Activated CD4-positive, alpha-beta memory T cell treated with anti-CD3 and anti-CD28 coated beads for 36 hours (primary cell): ENCODE data around the gene ZNF567. TPM values are rescaled to one million over a fixed set of nuclear protein-coding genes. Genes with fewer than 3 reads are reported as not detected.
"Not testable (repeated sequence)": the region's sequence is repeated elsewhere in the genome, so short reads cannot be mapped to it uniquely, and the experiment has no call there.

Experiments used
- CTCF ChIA-PET: fragments of 350-600 bp; sonication (Branson Sonifier 250); formaldehyde crosslinking; loops from one replicate; lab custom pipeline; 2021; ENCODE audit warnings: antibody characterized with exemption, inconsistent platforms; lab: Charles Lee
- POLR2A ChIA-PET: fragments of 350-600 bp; sonication (Branson Sonifier 250); formaldehyde crosslinking; loops from one replicate; lab custom pipeline; 2021; ENCODE audit warnings: antibody characterized with exemption; lab: Charles Lee
- DNase-seq: peaks from one replicate; pipeline ENCODE4 v3.0.0-alpha.2; 2020
- H3K27ac Mint-ChIP-seq: one replicate; pipeline ENCODE4 v1.8.0; 2021; ENCODE audit warnings: mixed read lengths
- H3K27me3 Mint-ChIP-seq: one replicate; pipeline ENCODE4 v1.8.0; 2021; ENCODE audit warnings: mixed read lengths
- H3K36me3 Mint-ChIP-seq: one replicate; pipeline ENCODE4 v1.8.0; 2021; ENCODE audit warnings: mixed read lengths
- H3K4me1 Mint-ChIP-seq: one replicate; pipeline ENCODE4 v1.8.0; 2021; ENCODE audit warnings: low read depth, mixed read lengths
- H3K4me3 Mint-ChIP-seq: one replicate; pipeline ENCODE4 v1.8.0; 2021; ENCODE audit warnings: mild to moderate bottlenecking, mixed read lengths
- H3K9me3 Mint-ChIP-seq: one replicate; pipeline ENCODE4 v1.8.0; 2021; ENCODE audit warnings: mixed read lengths
- intact Hi-C: fragments of 100-400 bp; cut with micrococcal nuclease; formaldehyde crosslinking; loops from one replicate; pipeline ENCODE4 v1.15.1; 2023
- total RNA-seq, 2 experiments: library from RNA; stranded (reverse); gene quantifications; one replicate each; pipeline ENCODE4 v1.2.3, GENCODE V29; 2021

Gene ZNF567
- total RNA-seq, 2 experiments from 2014 or later: 4.9 to 5.3 TPM

DNA sequence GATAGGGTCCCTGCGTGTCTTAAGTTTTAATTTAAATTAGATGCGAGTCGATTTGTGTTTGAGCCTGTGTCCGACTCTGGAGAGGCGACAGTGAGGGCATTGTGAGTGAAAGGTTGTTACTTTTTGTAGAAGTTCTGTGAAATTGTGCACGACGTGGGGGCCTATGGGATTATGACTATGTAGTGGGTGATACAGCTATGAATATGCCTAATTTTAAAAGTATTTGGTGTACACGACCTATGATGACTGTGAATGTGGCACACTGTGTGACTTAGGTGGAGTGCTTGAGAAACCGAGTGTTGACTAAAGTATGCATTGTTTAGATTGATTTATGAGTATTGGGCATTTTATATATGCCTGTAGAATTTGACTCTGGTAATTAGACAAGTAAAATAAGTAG lies 646 bp downstream of the ZNF567 start:
- Mint-ChIP-seq H3K36me3 (peaks cover 60% of the 10 kb centered on the region), H3K4me3 (peak overlapping the region; percentile 99), H3K27me3 (no peaks in the 10 kb centered on the region), H3K9me3 (peaks cover 20% of the 10 kb centered on the region), H3K27ac (peak overlapping the region; percentile 90), H3K4me1 (peaks cover 24% of the 10 kb centered on the region)
- CTCF ChIA-PET: no interaction called here
- POLR2A ChIA-PET: interaction anchor here (1.3 to 1.7 kb wide), 3 partner anchors 22 to 199 kb away, joined by 3 to 5 read pairs (median 4); partner anchors contain the start of genes ZNF345, ZNF461 and ZNF566
- DNase-seq: peak; percentile 19
- intact Hi-C loops: loop anchor here (5.0 to 10.0 kb wide), 4 partner anchors 84 to 777 kb away; partner anchors contain the start of genes ZNF568, ZNF569, ZNF570 and ZNF585B

DNA sequence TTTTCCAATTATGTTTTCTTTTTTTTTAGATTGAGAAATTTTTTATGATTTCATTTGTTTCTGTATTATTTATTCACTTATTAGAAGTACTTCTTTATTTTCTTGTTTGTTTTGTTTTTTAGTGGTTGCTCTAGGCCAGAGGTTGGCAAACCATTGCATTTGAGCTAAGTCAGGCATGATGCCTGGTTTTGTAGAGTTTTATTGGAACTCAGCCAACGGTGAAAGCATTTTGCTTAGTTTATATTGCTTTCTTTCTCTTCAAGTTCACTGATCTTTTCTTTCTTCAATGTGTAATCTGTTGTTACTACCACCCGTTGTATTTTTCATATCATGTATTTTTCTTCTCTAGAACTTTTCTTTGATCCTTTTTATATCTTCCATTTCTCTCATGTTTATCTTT lies 19.7 kb downstream of the ZNF567 start:
- peaks cover 84% of the 10 kb centered on the region for H3K36me3 Mint-ChIP-seq
- intact Hi-C loops: no loop called here
- no peak overlapping the region for H3K4me3 Mint-ChIP-seq
- no peaks in the 10 kb centered on the region for H3K27me3 Mint-ChIP-seq
- ChIA-PET POLR2A (no interaction called here), CTCF (no interaction called here)
- no peaks in the 10 kb centered on the region for H3K4me1 Mint-ChIP-seq
- no peak for DNase-seq
- no peak overlapping the region for H3K27ac Mint-ChIP-seq
- peaks cover 83% of the 10 kb centered on the region for H3K9me3 Mint-ChIP-seq

DNA sequence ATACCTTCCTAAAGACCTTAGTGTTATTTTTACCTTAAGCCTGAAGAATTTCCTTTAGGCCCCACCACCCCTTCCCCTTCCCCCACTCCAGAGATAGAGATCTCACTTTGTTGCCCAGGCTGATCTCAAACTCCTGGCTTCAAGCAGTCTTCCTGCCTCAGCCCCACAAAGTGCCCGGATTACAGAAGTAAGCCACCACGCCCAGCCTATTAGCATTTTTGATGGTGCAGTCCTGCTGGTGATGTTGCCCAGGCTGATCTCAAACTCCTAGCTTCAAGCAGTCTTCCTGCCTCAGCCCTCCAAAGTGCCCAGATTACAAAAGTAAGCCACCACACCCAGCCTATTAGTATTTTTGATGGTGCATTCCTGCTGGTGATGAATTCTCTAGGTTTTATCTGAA lies 22.0 kb downstream of the ZNF567 start:
- Mint-ChIP-seq H3K9me3 (peaks cover 89% of the 10 kb centered on the region), H3K4me3 (no peak overlapping the region), H3K27ac (no peak overlapping the region), H3K4me1 (no peaks in the 10 kb centered on the region), H3K27me3 (no peaks in the 10 kb centered on the region), H3K36me3 (peaks cover 94% of the 10 kb centered on the region)
- ChIA-PET CTCF (no interaction called here), POLR2A (no interaction called here)
- DNase-seq: no peak
- intact Hi-C loops: no loop called here

DNA sequence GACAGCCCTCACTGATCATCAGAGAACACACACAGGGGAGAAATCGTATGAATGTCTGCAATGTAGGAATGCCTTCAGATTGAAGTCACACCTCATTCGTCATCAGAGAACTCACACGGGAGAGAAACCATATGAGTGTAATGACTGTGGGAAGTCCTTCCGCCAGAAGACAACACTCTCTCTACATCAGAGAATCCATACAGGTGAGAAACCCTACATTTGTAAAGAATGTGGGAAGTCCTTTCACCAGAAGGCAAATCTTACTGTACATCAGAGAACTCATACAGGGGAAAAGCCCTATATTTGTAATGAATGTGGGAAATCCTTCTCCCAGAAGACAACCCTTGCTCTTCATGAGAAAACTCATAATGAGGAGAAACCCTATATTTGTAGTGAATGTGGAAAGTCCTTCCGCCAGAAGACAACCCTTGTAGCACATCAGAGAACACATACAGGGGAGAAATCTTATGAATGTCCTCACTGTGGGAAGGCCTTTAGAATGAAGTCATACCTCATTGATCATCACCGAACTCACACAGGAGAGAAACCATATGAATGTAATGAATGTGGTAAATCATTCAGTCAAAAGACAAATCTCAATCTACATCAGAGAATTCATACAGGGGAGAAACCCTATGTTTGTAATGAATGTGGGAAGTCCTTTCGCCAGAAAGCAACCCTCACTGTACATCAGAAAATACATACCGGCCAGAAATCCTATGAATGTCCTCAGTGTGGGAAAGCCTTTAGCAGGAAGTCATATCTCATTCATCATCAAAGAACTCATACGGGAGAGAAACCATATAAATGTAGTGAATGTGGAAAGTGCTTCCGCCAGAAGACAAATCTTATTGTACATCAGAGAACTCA lies 32.5 kb downstream of the ZNF567 start:
- Mint-ChIP-seq H3K4me1 (no peaks in the 10 kb centered on the region), H3K27me3 (no peaks in the 10 kb centered on the region), H3K27ac (no peak overlapping the region), H3K9me3 (peaks cover 65% of the 10 kb centered on the region), H3K36me3 (peaks cover 72% of the 10 kb centered on the region), H3K4me3 (no peak overlapping the region)
- intact Hi-C loops: no loop called here
- DNase-seq: no peak
- POLR2A ChIA-PET: no interaction called here
- CTCF ChIA-PET: no interaction called here

DNA sequence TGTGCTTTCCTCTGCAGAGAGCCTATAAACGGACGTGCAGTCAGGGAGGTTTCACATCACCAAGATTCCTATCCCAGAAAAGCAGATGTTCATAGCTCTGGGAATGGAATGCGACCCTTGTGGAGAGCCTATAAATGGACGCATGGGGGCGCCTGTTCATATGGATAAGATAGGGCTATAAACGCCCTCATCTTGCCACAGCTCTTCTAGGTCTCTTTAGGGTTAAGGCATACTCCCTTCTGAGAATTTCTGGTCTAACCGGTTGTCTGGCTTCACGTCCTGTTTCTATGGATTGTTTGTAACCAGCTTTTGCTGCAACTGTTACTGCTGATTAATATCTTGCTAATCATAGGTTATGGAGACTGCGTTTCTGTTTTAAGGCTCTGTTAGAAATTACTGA lies 48.8 kb downstream of the ZNF567 start:
- H3K27ac Mint-ChIP-seq, POLR2A ChIA-PET, CTCF ChIA-PET, H3K27me3 Mint-ChIP-seq, H3K4me1 Mint-ChIP-seq, H3K4me3 Mint-ChIP-seq, intact Hi-C loops, DNase-seq: not testable (repeated sequence)
- Mint-ChIP-seq H3K9me3 (peaks cover 83% of the 10 kb centered on the region), H3K36me3 (peaks cover 76% of the 10 kb centered on the region)

DNA sequence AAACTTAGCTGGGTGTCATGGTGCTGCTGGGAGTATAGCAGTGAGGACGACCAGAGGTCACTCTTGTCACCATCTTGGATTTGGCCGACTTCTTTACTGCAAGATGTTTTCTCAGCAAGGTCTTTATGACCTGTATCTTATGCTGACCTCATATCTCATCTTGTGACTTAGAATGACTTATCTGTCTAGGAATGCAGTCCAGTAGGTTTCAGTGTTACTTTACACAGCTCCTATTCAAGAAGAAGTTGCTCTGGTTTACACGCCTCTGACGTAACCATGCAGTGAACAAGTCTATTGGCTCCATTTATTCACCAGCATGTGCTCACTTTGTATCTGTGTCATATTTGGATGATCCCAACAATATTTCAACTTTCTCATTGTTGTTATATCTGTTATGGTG lies 58.5 kb downstream of the ZNF567 start:
- intact Hi-C loops: no loop called here
- Mint-ChIP-seq H3K27ac (no peak overlapping the region), H3K4me1 (no peaks in the 10 kb centered on the region), H3K36me3 (peaks cover 76% of the 10 kb centered on the region), H3K4me3 (no peak overlapping the region), H3K27me3 (no peaks in the 10 kb centered on the region), H3K9me3 (peaks cover 91% of the 10 kb centered on the region)
- no peak for DNase-seq
- ChIA-PET POLR2A (no interaction called here), CTCF (no interaction called here)

DNA sequence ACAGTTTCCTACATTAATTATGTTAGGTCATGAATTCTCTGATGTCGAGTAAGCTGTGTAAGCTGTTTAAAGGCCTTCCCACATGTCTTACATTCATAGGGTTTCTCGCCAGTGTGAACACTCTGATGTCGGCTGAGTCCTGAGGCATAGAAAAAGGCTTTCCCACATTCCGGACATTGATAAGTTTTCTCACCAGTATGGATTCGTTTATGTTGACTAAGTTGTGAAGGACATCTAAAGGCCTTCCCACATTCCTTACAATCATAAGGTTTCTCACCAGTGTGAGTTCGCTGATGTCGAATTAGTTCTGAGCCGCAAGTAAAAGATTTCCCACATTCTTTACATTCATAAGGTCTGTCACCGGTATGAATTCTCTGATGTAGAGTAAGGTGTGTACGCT lies 60.3 kb downstream of the ZNF567 start:
- no peak overlapping the region for H3K27ac Mint-ChIP-seq
- H3K36me3 Mint-ChIP-seq: peaks cover 78% of the 10 kb centered on the region
- intact Hi-C loops: no loop called here

DNA sequence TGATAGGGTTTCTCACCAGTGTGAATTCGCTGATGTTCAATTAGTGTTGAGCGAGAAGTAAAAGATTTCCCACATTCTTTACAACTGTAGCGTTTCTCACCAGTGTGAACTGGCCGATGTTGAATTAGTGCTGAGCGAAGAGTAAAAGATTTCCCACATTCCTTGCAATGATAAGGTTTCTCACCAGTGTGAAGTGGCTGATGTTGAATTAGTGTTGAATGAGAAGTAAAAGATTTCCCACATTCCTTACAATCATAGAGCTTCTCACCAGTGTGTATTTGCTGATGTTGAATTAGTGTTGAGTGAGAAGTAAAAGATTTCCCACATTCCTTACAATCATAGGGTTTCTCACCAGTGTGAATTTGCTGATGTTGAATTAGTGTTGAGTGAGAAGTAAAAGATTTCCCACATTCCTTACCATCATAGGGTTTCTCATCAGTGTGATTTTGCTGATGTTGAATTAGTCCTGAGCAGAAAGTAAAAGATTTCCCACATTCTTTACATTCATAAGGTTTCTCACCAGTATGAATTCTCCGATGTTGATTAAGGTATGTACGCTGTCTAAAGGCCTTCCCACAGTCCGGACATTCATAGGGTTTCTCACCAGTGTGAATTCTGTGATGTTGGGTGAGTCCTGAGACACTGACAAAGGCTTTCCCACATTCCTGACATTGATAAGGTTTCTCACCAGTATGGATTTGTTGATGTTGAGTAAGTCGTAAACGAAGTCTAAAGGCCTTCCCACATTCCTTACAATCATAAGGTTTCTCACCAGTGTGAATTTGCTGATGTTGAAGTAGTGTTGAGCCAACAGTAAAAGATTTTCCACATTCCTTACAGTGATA lies 61.2 kb downstream of the ZNF567 start:
- CTCF ChIA-PET: no interaction called here
- DNase-seq: no peak
- intact Hi-C loops: no loop called here
- H3K27me3 Mint-ChIP-seq: no peaks in the 10 kb centered on the region
- H3K4me1 Mint-ChIP-seq: no peaks in the 10 kb centered on the region
- POLR2A ChIA-PET: no interaction called here
- H3K9me3 Mint-ChIP-seq: peaks cover 88% of the 10 kb centered on the region
- H3K36me3 Mint-ChIP-seq: peaks cover 82% of the 10 kb centered on the region
- no peak overlapping the region for H3K4me3 Mint-ChIP-seq
- H3K27ac Mint-ChIP-seq: no peak overlapping the region

More for the DNA sequence above, 60.3 kb downstream of the ZNF567 start:
- H3K27me3 Mint-ChIP-seq: no peaks in the 10 kb centered on the region
- H3K4me3 Mint-ChIP-seq: no peak overlapping the region
- POLR2A ChIA-PET: interaction anchor here (1.0 kb wide), 1 partner anchor 90 kb away, joined by 3 read pairs; the partner anchor contains the start of gene ZNF790
- no peaks in the 10 kb centered on the region for H3K4me1 Mint-ChIP-seq
- CTCF ChIA-PET: no interaction called here
- peaks cover 87% of the 10 kb centered on the region for H3K9me3 Mint-ChIP-seq
- no peak for DNase-seq

DNA sequence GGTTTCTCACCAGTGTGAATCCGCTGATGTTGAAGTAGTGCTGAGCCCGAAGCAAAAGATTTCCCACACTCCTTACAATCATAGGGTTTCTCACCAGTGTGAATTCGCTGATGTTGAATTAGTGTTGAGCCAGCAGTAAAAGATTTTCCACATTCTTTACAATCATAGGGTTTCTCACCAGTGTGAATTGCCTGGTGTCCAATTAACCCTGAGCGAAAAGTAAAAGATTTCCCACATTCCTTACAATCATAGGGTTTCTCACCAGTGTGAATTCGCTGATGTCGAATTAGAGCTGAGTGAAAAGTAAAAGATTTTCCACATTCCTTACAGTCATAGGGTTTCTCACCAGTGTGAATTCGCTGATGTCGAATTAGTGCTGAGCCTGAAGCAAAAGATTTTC lies 62.2 kb downstream of the ZNF567 start:
- H3K4me3 Mint-ChIP-seq, H3K27ac Mint-ChIP-seq, intact Hi-C loops, POLR2A ChIA-PET, H3K27me3 Mint-ChIP-seq, DNase-seq, CTCF ChIA-PET, H3K4me1 Mint-ChIP-seq: not testable (repeated sequence)
- H3K9me3 Mint-ChIP-seq: peaks cover 87% of the 10 kb centered on the region
- peaks cover 87% of the 10 kb centered on the region for H3K36me3 Mint-ChIP-seq

DNA sequence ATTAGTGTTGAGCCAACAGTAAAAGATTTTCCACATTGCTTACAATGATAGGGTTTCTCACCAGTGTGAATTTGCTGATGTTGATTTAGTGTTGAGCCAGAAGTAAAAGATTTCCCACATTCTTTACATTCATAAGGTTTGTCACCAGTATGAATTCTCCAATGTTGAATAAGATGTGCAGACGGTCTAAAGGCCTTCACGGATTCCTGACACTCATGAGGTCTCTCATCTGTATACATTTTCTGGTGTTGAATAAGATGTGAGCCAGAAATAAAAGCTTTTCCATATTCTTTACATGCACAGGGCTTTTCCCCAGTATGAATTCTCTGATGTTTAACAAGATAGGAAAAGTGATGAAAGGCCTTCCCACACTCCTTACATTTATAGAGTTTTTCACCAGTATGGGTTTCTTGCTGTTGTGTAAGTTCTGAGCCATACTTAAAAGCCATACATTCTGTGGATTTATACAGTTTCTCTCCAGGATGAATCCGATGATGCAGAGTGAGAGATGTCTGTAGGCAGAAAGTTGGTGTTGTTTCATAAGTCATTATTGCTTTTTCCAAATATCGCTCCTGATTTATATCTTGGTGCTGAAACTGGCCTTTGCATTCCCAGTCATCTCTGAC lies 62.8 kb downstream of the ZNF567 start:
- intact Hi-C loops: no loop called here
- POLR2A ChIA-PET: no interaction called here
- Mint-ChIP-seq H3K27me3 (no peaks in the 10 kb centered on the region), H3K4me3 (no peak overlapping the region), H3K4me1 (no peaks in the 10 kb centered on the region), H3K27ac (no peak overlapping the region), H3K9me3 (peaks cover 87% of the 10 kb centered on the region), H3K36me3 (peaks cover 88% of the 10 kb centered on the region)
- CTCF ChIA-PET: no interaction called here
- no peak for DNase-seq
